Activated CD8-positive, alpha-beta memory T cell treated with anti-CD3 and anti-CD28 coated beads, Interleukin-2, amount 10 ng/mL, durations not matched to agents 7 days and 5 days (primary cell): ENCODE data around the gene STK32B. TPM values are rescaled to one million over a fixed set of nuclear protein-coding genes. Genes with fewer than 3 reads are reported as not detected.
"Not testable (repeated sequence)": the region's sequence is repeated elsewhere in the genome, so short reads cannot be mapped to it uniquely, and the experiment has no call there.

Experiments used
- ATAC-seq: fragments of 150-1000 bp; cut with Tn5 transposase; one replicate; pipeline ENCODE4 v1.10.0; 2021; ENCODE audit warnings: moderate library complexity
- CTCF ChIA-PET: fragments of 350-600 bp; sonication (Branson Sonifier 250); formaldehyde crosslinking; loops from one replicate; lab custom pipeline; 2021; ENCODE audit warnings: antibody characterized with exemption; lab: Charles Lee
- DNase-seq: peaks from one replicate; pipeline ENCODE4 v3.0.0-alpha.2; 2020
- H3K27ac Mint-ChIP-seq: one replicate; pipeline ENCODE4 v1.8.0; 2021; ENCODE audit warnings: mild to moderate bottlenecking, mixed read lengths
- H3K27me3 Mint-ChIP-seq: one replicate; pipeline ENCODE4 v1.8.0; 2021; ENCODE audit warnings: mixed read lengths
- H3K36me3 Mint-ChIP-seq: one replicate; pipeline ENCODE4 v1.8.0; 2021; ENCODE audit warnings: mild to moderate bottlenecking, mixed read lengths
- H3K4me1 Mint-ChIP-seq: one replicate; pipeline ENCODE4 v1.8.0; 2021; ENCODE audit warnings: mixed read lengths
- H3K4me3 Mint-ChIP-seq: one replicate; pipeline ENCODE4 v1.8.0; 2021; ENCODE audit warnings: mild to moderate bottlenecking, moderate library complexity, mixed read lengths
- H3K9me3 Mint-ChIP-seq: one replicate; pipeline ENCODE4 v1.8.0; 2022; ENCODE audit warnings: low read depth, mixed read lengths
- total RNA-seq, 2 experiments: library from RNA; stranded (reverse); gene quantifications; one replicate each; pipeline ENCODE4 v1.2.3, GENCODE V29; 2021

Gene STK32B
- total RNA-seq, 2 experiments from 2014 or later: not detected

- Mint-ChIP-seq H3K27ac (no peak overlapping the region), H3K36me3 (no peaks in the 10 kb centered on the region), H3K27me3 (no peaks in the 10 kb centered on the region), H3K9me3 (no peaks in the 10 kb centered on the region), H3K4me1 (no peaks in the 10 kb centered on the region), H3K4me3 (no peak overlapping the region)
- ATAC-seq: no peak
- CTCF ChIA-PET: no interaction called here
- DNase-seq: no peak
These were observed 93.1 kb downstream of the STK32B start for GRCh38 chr4:5144384-5144783.

- no peak overlapping the region for H3K4me3 Mint-ChIP-seq
- no peak overlapping the region for H3K27ac Mint-ChIP-seq
- CTCF ChIA-PET: no interaction called here
- no peaks in the 10 kb centered on the region for H3K36me3 Mint-ChIP-seq
- no peaks in the 10 kb centered on the region for H3K9me3 Mint-ChIP-seq
- no peaks in the 10 kb centered on the region for H3K27me3 Mint-ChIP-seq
- H3K4me1 Mint-ChIP-seq: no peaks in the 10 kb centered on the region
- DNase-seq: no peak
- no peak for ATAC-seq
These were observed 95.0 kb downstream of the STK32B start for GRCh38 chr4:5146248-5146647.

- CTCF ChIA-PET: no interaction called here
- DNase-seq: no peak
- ATAC-seq: no peak
- Mint-ChIP-seq H3K36me3 (no peaks in the 10 kb centered on the region), H3K9me3 (no peaks in the 10 kb centered on the region), H3K27me3 (no peaks in the 10 kb centered on the region), H3K4me1 (no peaks in the 10 kb centered on the region), H3K4me3 (no peak overlapping the region), H3K27ac (no peak overlapping the region)
These were observed 101.2 kb downstream of the STK32B start for GRCh38 chr4:5152521-5152920.

- CTCF ChIA-PET: no interaction called here
- no peaks in the 10 kb centered on the region for H3K9me3 Mint-ChIP-seq
- H3K4me1 Mint-ChIP-seq: no peaks in the 10 kb centered on the region
- H3K36me3 Mint-ChIP-seq: no peaks in the 10 kb centered on the region
- H3K27ac Mint-ChIP-seq: no peak overlapping the region
- H3K4me3 Mint-ChIP-seq: no peak overlapping the region
- H3K27me3 Mint-ChIP-seq: no peaks in the 10 kb centered on the region
- DNase-seq (no peak), ATAC-seq (no peak)
These were observed 105.4 kb downstream of the STK32B start for GRCh38 chr4:5156682-5157081.

GRCh38 chr4:5157791-5158770, 106.8 kb downstream of the STK32B start:
- CTCF ChIA-PET: no interaction called here

GRCh38 chr4:5158825-5159224, 107.5 kb downstream of the STK32B start:
- no peaks in the 10 kb centered on the region for H3K36me3 Mint-ChIP-seq
- H3K4me3 Mint-ChIP-seq: no peak overlapping the region
- no peaks in the 10 kb centered on the region for H3K4me1 Mint-ChIP-seq
- no peaks in the 10 kb centered on the region for H3K9me3 Mint-ChIP-seq
- ATAC-seq: no peak
- no peak overlapping the region for H3K27ac Mint-ChIP-seq
- DNase-seq: no peak
- no peaks in the 10 kb centered on the region for H3K27me3 Mint-ChIP-seq
- CTCF ChIA-PET: no interaction called here

More at GRCh38 chr4:5157791-5158770, 106.8 kb downstream of the STK32B start:
- Mint-ChIP-seq H3K4me3 (no peak overlapping the region), H3K36me3 (no peaks in the 10 kb centered on the region), H3K9me3 (no peaks in the 10 kb centered on the region), H3K4me1 (no peaks in the 10 kb centered on the region), H3K27me3 (no peaks in the 10 kb centered on the region), H3K27ac (no peak overlapping the region)
- DNase-seq: no peak
- no peak for ATAC-seq

- Mint-ChIP-seq H3K36me3 (no peaks in the 10 kb centered on the region), H3K4me3 (no peak overlapping the region), H3K27ac (no peak overlapping the region), H3K27me3 (no peaks in the 10 kb centered on the region), H3K4me1 (no peaks in the 10 kb centered on the region), H3K9me3 (no peaks in the 10 kb centered on the region)
- CTCF ChIA-PET: no interaction called here
- ATAC-seq: no peak
- no peak for DNase-seq
These were observed 109.4 kb downstream of the STK32B start for GRCh38 chr4:5160668-5161067.

- Mint-ChIP-seq H3K4me3 (no peak overlapping the region), H3K27ac (no peak overlapping the region), H3K9me3 (peaks cover 2% of the 10 kb centered on the region), H3K27me3 (no peaks in the 10 kb centered on the region), H3K36me3 (no peaks in the 10 kb centered on the region), H3K4me1 (no peaks in the 10 kb centered on the region)
- DNase-seq (no peak), ATAC-seq (no peak)
- CTCF ChIA-PET: no interaction called here
These were observed 111.7 kb downstream of the STK32B start for GRCh38 chr4:5162909-5163508.

- DNase-seq: no peak
- CTCF ChIA-PET: no interaction called here
- no peak overlapping the region for H3K4me3 Mint-ChIP-seq
- H3K27me3 Mint-ChIP-seq: no peaks in the 10 kb centered on the region
- H3K27ac Mint-ChIP-seq: no peak overlapping the region
- H3K4me1 Mint-ChIP-seq: no peaks in the 10 kb centered on the region
- H3K36me3 Mint-ChIP-seq: no peaks in the 10 kb centered on the region
- ATAC-seq: no peak
- H3K9me3 Mint-ChIP-seq: peaks cover 4% of the 10 kb centered on the region
These were observed 113.1 kb downstream of the STK32B start for GRCh38 chr4:5164221-5164912.

- Mint-ChIP-seq H3K36me3 (no peaks in the 10 kb centered on the region), H3K4me1 (no peaks in the 10 kb centered on the region), H3K27me3 (no peaks in the 10 kb centered on the region), H3K27ac (no peak overlapping the region), H3K4me3 (no peak overlapping the region), H3K9me3 (peaks cover 4% of the 10 kb centered on the region)
- ATAC-seq (no peak), DNase-seq (no peak)
- CTCF ChIA-PET: no interaction called here
These were observed 114.4 kb downstream of the STK32B start for GRCh38 chr4:5165420-5166369.

- CTCF ChIA-PET: no interaction called here
- Mint-ChIP-seq H3K27me3 (no peaks in the 10 kb centered on the region), H3K36me3 (no peaks in the 10 kb centered on the region), H3K4me1 (no peaks in the 10 kb centered on the region), H3K4me3 (no peak overlapping the region), H3K27ac (no peak overlapping the region), H3K9me3 (peaks cover 4% of the 10 kb centered on the region)
- ATAC-seq (no peak), DNase-seq (no peak)
These were observed 115.1 kb downstream of the STK32B start for GRCh38 chr4:5166377-5166776.

GRCh38 chr4:5168891-5169290, 117.6 kb downstream of the STK32B start:
- CTCF ChIA-PET: no interaction called here
- Mint-ChIP-seq H3K4me3 (no peak overlapping the region), H3K4me1 (no peaks in the 10 kb centered on the region), H3K27ac (no peak overlapping the region), H3K27me3 (no peaks in the 10 kb centered on the region), H3K36me3 (no peaks in the 10 kb centered on the region), H3K9me3 (peaks cover 4% of the 10 kb centered on the region)
- ATAC-seq (no peak), DNase-seq (no peak)

GRCh38 chr4:5175836-5176235, 124.6 kb downstream of the STK32B start:
- H3K4me3 Mint-ChIP-seq: not testable (repeated sequence)

More at GRCh38 chr4:5175836-5176235, 124.6 kb downstream of the STK32B start:
- H3K27me3 Mint-ChIP-seq, H3K36me3 Mint-ChIP-seq, H3K27ac Mint-ChIP-seq, ATAC-seq, H3K4me1 Mint-ChIP-seq, H3K9me3 Mint-ChIP-seq, DNase-seq, CTCF ChIA-PET: not testable (repeated sequence)
